AG04450 (cell line): ENCODE results near the gene ANKHD1. TPM values are rescaled to one million over a fixed set of nuclear protein-coding genes. Genes with fewer than 3 reads are reported as not detected.
"Not testable (repeated sequence)": the region's sequence is repeated elsewhere in the genome, so short reads cannot be mapped to it uniquely, and the experiment has no call there.

ENCODE experiments used
- CTCF ChIA-PET: fragments of 300-600, 350-600 bp; formaldehyde crosslinking; extraction: SDS; loops from one replicate; lab custom pipeline; 2022; ENCODE audit warnings: antibody characterized with exemption, inconsistent platforms; lab: Charles Lee
- POLR2A ChIA-PET: fragments of 350-600 bp; formaldehyde crosslinking; extraction: SDS; loops from one replicate; lab custom pipeline; 2021; ENCODE audit warnings: antibody characterized with exemption, inconsistent platforms; lab: Yijun Ruan, JAX
- DNase-seq: peaks from one replicate; pipeline ENCODE4 v3.0.0-alpha.2; 2011; ENCODE audit warnings: low read depth, low spot score
- H3K27ac ChIP-seq: one replicate; pipeline ENCODE4 v1.5.1; 2012; ENCODE audit warnings: low read depth, low read length, control low read depth
- H3K27me3 ChIP-seq: one replicate; pipeline ENCODE4 v1.6.0; 2012; ENCODE audit warnings: low read length; ENCODE audit not compliant: control insufficient read depth, insufficient read depth
- H3K4me3 ChIP-seq: 2 replicates; pipeline ENCODE4 v1.5.1; 2011; ENCODE audit warnings: mild to moderate bottlenecking, low read depth, low read length, control low read depth
- H3K9me3 ChIP-seq: 2 replicates; pipeline ENCODE4 v1.5.1; 2012; ENCODE audit warnings: low read length; ENCODE audit not compliant: control insufficient read depth, insufficient read depth
- CTCF ChIP-seq: IDR thresholded peaks from 2 replicates; pipeline ENCODE4 v1.5.1; 2011; ENCODE audit warnings: low read depth, low read length, control low read depth, inconsistent platforms
- polyA plus RNA-seq: library from polyadenylated mRNA; depleted of rRNA; stranded (reverse); fragments of >200 nt; gene quantifications from 2 replicates; pipeline ENCODE4 v1.2.3, GENCODE V29; 2011

Gene ANKHD1
- polyA plus RNA-seq, 1 experiment: 56.6 TPM

GRCh38 chr5:140432916-140433315, 31.3 kb downstream of the ANKHD1 start:
- no peaks in the 10 kb centered on the region for H3K9me3 ChIP-seq
- ChIA-PET CTCF (no interaction called here), POLR2A (no interaction called here)
- no peaks in the 10 kb centered on the region for H3K27me3 ChIP-seq
- H3K4me3 ChIP-seq: no peak overlapping the region
- no peak for TF ChIP-seq CTCF
- no peak for DNase-seq
- no peak overlapping the region for H3K27ac ChIP-seq

- H3K4me3 ChIP-seq, H3K27me3 ChIP-seq, DNase-seq, H3K9me3 ChIP-seq, CTCF ChIA-PET, H3K27ac ChIP-seq, POLR2A ChIA-PET: not testable (repeated sequence)
Measured at GRCh38 chr5:140457368-140457767, 55.7 kb downstream of the ANKHD1 start.

GRCh38 chr5:140466981-140467742, 65.5 kb downstream of the ANKHD1 start:
- Histone ChIP-seq H3K9me3 (no peaks in the 10 kb centered on the region), H3K4me3 (no peak overlapping the region), H3K27me3 (no peaks in the 10 kb centered on the region), H3K27ac (no peak overlapping the region)
- DNase-seq: no peak
- POLR2A ChIA-PET: no interaction called here
- no peak for TF ChIP-seq CTCF
- CTCF ChIA-PET: no interaction called here

GRCh38 chr5:140468188-140468587, 66.6 kb downstream of the ANKHD1 start:
- Histone ChIP-seq H3K9me3 (no peaks in the 10 kb centered on the region), H3K27me3 (no peaks in the 10 kb centered on the region), H3K27ac (no peak overlapping the region), H3K4me3 (no peak overlapping the region)
- CTCF ChIA-PET: no interaction called here
- DNase-seq: no peak
- no peak for TF ChIP-seq CTCF
- POLR2A ChIA-PET: no interaction called here

- DNase-seq: no peak
- POLR2A ChIA-PET: interaction anchor here (0.7 kb wide), 1 partner anchor 178 kb away, joined by 4 read pairs; the partner anchor contains the start of genes IK and NDUFA2
- Histone ChIP-seq H3K4me3 (no peak overlapping the region), H3K27me3 (no peaks in the 10 kb centered on the region), H3K27ac (no peak overlapping the region), H3K9me3 (no peaks in the 10 kb centered on the region)
- no peak for TF ChIP-seq CTCF
- CTCF ChIA-PET: no interaction called here
Measured at GRCh38 chr5:140469259-140469658, 67.6 kb downstream of the ANKHD1 start.
